ENCODE measurements around the gene LIN7C.

DNA sequence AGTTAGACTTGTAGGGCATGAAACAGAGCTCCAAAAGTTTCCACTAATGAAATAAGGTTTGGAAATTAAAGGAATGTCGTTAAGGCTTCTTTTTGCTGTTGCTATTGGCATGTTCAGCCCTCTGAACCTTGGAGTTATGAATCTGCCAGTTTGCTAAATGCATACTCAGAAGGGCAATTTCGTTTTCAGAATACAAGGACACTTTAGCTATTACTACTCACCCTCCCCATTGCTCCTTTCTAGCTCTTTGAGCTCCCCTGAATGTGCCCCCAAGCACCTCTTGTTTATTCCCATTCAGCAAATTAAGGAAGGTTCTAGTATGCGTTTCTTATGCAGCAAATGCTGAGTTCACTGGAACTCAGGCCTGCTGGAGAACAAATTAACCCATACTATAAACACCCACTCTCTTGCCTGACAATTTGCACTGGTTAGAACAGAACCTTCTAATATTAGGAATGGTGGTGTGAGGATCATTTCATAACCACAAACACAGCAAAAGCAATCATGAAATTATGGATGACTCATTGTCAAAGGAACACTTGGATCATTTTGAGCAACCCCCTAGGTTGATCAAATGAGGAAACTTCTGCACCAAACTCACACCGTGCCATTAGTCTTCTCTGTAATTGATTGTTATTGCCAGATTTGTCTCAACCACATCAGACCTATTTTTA lies 26.2 kb upstream of the LIN7C start:
- no peak for TF ChIP-seq POLR2A (IDR thresholded peaks at IDR 0.05)
- TF ChIP-seq, protein P1, sequence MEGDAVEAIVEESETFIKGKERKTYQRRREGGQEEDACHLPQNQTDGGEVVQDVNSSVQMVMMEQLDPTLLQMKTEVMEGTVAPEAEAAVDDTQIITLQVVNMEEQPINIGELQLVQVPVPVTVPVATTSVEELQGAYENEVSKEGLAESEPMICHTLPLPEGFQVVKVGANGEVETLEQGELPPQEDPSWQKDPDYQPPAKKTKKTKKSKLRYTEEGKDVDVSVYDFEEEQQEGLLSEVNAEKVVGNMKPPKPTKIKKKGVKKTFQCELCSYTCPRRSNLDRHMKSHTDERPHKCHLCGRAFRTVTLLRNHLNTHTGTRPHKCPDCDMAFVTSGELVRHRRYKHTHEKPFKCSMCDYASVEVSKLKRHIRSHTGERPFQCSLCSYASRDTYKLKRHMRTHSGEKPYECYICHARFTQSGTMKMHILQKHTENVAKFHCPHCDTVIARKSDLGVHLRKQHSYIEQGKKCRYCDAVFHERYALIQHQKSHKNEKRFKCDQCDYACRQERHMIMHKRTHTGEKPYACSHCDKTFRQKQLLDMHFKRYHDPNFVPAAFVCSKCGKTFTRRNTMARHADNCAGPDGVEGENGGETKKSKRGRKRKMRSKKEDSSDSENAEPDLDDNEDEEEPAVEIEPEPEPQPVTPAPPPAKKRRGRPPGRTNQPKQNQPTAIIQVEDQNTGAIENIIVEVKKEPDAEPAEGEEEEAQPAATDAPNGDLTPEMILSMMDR (IDR thresholded peaks at IDR 0.05), result no peak
